Choroid plexus epithelial cell (primary cell): Measurements from ENCODE around the gene CTIF.

Experiments used
- DNase-seq: peaks from one replicate; pipeline ENCODE4 v3.0.0-alpha.2; 2010; ENCODE audit warnings: low read depth
- H3K4me3 ChIP-seq: 2 replicates; pipeline ENCODE4 v1.5.1; 2011; ENCODE audit warnings: low read depth, mild to moderate bottlenecking, control low read depth, low read length, moderate library complexity
- TF ChIP-seq, protein P1 (sequence below): conservative IDR thresholded peaks from 2 replicates; pipeline ENCODE4 v1.5.1; 2011; ENCODE audit warnings: low read depth, mild to moderate bottlenecking, control low read depth, inconsistent platforms, low read length, moderate library complexity

CTIF gene

DNA sequence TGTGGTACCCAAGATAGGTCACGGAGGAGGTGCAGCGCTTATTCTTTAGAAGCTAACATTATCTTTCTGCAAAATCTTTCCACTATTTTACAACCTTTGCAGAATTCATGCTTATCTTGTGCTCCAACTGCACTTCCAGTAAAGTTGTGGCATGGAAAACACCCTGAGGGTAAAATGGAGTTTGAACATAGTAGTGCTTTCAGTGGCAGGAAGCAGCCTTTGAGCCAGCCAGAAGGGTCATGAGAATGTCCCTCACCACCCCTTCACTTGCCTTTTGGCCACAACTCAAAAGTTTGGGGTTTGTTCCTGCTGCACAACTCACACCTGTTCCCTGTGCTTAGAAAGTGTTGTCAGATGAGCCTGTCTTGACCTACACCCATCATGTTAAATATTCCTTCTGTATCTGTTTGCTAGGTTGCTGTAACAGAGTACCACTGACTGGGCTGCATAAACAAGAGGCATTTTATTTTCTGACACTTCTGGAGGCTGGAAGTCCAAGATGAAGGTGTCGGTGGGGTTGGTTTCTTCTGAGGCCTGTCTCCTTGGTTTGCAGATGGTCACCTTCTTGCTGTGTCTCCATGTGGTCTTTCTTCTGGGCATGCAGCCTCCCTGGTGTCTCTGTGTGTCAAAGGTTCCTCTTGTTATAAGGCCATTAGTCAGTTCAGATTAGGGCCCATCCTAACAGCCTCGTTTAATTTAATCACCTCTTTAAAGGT is 217.8 kb downstream of the CTIF start:
- DNase-seq, result no peak
- TF ChIP-seq, protein P1, sequence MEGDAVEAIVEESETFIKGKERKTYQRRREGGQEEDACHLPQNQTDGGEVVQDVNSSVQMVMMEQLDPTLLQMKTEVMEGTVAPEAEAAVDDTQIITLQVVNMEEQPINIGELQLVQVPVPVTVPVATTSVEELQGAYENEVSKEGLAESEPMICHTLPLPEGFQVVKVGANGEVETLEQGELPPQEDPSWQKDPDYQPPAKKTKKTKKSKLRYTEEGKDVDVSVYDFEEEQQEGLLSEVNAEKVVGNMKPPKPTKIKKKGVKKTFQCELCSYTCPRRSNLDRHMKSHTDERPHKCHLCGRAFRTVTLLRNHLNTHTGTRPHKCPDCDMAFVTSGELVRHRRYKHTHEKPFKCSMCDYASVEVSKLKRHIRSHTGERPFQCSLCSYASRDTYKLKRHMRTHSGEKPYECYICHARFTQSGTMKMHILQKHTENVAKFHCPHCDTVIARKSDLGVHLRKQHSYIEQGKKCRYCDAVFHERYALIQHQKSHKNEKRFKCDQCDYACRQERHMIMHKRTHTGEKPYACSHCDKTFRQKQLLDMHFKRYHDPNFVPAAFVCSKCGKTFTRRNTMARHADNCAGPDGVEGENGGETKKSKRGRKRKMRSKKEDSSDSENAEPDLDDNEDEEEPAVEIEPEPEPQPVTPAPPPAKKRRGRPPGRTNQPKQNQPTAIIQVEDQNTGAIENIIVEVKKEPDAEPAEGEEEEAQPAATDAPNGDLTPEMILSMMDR, result no peak
- no peak overlapping the region for H3K4me3 ChIP-seq

DNA sequence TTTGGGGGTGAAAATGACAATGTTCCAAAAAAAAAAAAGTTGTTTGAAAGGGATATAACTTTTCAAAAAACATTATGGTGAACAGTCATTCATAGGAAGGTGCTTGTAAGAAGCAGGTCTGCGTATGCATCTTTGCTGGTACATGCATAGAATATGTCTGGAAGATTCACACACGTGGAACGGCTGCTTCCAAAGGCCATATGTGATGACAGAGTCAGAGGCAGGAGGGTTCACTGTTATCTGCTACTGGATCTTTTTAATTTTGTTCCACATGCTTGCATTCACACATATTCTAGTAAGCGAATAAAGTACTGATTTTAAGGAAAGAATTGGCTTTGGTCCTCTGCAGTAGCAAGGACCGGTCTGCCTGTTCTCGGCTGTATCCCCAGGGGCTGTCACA is 218.5 kb downstream of the CTIF start:
- no peak for DNase-seq
- TF ChIP-seq, protein P1, result no peak
- H3K4me3 ChIP-seq, result no peak overlapping the region

DNA sequence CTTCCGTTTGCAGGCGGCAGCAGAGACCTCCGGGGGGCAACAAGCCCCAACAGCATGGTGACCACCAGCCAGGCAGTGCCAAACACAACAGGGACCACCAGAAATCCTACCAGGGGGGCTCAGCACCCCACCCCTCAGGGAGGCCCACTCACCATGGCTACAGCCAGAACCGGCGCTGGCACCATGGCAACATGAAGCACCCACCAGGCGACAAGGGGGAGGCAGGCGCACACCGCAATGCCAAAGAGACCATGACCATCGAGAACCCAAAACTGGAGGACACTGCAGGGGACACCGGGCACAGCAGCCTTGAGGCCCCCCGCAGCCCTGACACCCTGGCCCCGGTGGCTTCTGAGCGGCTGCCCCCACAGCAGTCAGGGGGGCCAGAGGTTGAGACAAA is 219.1 kb downstream of the CTIF start:
- DNase-seq, result no peak
- TF ChIP-seq, protein P1, result no peak
- H3K4me3 ChIP-seq, result no peak overlapping the region

DNA sequence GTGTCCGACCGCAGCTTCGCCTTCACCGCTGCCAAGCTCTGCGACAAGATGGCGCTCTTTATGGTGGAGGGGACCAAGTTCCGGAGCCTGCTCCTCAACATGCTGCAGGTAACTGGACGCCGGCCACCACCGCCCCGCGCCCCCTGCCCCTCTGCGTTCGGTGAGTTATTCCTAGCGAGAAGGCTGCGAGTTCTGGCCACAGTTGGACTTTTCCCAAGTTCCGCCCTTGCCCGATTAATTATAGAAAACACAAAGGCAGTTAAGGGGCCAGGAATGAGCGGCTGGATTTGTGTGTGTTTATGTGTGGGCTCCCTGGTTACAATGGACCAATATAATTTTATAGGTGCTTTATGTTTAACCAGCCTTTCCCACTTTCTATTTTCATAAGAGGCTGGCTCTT is 222.8 kb downstream of the CTIF start:
- no peak overlapping the region for H3K4me3 ChIP-seq
- DNase-seq, result no peak
- TF ChIP-seq, protein P1, result no peak

DNA sequence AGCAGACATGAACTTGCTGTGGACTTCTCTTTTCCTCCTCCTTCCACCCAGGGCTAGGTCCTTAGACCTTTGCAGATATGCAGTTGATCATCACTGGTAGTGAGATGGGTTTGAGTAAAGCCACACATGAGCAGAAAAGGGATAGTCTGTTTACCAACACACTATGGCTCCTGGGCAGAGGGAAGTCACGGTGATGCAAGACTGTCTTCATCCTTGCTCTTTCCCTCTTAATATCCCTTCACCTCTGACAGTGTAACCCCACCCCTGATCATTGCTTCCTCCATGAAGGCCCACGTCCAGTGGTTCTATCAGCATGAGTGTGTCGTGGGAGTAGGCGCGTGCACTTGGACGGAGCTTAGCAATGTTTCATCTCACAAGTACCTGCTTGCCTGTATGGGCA is 223.2 kb downstream of the CTIF start:
- H3K4me3 ChIP-seq, result no peak overlapping the region
- DNase-seq, result no peak
- TF ChIP-seq, protein P1, result no peak

DNA sequence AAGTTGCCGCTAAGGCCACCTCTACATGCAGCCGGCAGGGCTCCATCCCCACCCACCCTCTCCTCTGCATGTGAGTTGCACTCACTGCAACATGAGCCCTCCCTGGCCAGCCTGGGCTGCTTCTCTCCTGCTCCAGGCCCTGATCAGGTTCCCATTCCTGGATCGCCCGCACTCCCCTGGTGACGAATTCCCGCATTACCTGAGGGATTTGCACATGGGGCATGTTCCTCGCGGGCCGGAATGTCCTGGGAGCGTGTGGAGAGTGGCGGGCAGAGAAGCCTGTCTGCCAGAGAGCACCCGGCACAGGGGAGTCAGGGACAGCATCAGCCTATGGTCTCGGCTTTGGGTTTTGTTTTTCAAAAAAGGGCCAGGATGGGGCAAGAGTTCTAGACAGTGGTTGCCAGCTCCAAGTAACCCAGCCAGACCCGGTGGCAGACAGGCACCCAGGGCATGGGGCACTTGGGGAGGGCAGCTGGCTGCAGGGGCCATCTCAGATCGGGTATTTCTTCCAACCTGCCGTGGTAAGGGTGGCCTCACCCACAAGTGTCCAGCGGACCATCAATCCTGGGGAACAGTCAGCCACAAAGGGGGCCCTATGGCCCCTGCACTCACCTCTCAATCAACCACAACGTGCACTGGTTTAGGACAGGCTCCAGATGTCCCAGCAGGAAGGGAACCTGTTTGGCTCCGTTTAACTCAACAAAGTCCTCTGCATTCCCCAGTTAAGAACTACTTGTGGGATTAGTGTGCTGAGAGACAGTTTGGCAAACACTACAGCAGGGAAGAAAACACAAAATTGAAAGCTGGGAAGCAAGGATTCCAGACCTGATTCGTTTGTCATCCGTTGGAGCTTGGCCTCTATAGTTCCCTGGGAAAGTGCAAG is 224.2 kb downstream of the CTIF start:
- no peak for DNase-seq
- TF ChIP-seq, protein P1, result no peak
- H3K4me3 ChIP-seq, result no peak overlapping the region

DNA sequence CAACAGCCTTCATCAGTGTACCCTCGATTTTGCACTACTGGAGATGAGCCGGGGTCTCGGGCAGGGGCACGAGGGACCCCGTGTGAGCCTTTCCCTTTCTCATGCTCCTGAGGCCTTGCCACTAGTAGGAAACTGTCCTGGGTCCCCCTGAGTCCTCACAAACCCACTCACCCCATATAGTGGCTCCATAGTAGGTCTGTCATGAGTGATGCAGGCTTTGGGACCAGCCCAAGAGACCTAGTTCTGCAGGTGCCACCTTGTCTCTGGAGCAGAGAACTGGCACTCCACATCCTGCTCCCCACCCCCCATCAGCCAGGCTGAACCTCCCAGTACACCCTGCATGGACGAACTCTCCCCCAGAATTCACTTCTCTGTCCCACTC is 224.9 kb downstream of the CTIF start:
- H3K4me3 ChIP-seq, result no peak overlapping the region
- DNase-seq, result no peak
- TF ChIP-seq, protein P1, result no peak
